T-helper 1 cell (primary cell): ENCODE results near the gene GABBR2.

Source experiments
- DNase-seq, 5 donors: peaks; one replicate each; pipeline ENCODE4 v3.0.0-alpha.2; 2012 to 2020

GABBR2 gene

GRCh38 chr9:98625728-98626127 lies 83.0 kb downstream of the GABBR2 start:
- DNase-seq, result no peak

DNA sequence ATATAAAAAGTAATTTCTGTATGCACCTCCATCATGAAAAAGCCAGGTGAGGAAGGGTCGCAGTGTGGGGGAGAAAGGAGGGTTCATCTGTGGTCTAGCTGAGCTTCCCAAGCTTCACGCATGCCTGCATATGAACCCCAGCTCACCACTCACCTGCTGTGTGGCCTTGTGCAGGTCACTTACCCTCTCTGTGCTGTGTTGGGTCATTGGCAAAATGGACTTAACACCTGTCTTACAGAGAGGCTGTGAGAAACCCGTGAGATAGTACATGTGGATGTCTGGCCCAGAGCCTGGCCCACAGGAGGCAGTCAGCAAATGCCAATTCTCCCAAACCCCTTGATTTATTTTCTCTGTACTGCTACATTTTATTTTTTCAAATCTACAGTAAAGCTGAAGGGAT lies 88.9 kb downstream of the GABBR2 start:
- DNase-seq, result no peak

- DNase-seq, result no peak
These were observed 93.1 kb downstream of the GABBR2 start for GRCh38 chr9:98615633-98616032.

DNA sequence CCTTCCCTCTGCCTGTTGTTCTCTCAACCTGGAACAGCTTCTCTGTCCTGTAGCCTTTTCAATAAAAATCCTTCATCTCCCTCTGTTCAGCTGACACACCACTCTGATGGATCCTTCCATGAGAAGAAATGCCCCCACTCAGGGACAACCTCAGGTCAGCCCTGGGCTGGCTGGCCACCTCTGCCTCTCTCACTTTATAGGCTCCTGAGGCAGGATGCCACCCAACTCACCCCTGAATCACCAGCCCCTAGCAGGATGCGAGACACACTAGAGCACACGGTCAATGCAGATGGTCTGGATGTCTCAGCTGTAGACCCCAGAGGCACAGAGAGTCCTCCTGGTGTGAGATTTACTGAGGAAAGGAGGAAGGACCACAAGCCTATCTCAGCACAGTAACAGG lies 93.8 kb downstream of the GABBR2 start:
- no peak for DNase-seq

DNA sequence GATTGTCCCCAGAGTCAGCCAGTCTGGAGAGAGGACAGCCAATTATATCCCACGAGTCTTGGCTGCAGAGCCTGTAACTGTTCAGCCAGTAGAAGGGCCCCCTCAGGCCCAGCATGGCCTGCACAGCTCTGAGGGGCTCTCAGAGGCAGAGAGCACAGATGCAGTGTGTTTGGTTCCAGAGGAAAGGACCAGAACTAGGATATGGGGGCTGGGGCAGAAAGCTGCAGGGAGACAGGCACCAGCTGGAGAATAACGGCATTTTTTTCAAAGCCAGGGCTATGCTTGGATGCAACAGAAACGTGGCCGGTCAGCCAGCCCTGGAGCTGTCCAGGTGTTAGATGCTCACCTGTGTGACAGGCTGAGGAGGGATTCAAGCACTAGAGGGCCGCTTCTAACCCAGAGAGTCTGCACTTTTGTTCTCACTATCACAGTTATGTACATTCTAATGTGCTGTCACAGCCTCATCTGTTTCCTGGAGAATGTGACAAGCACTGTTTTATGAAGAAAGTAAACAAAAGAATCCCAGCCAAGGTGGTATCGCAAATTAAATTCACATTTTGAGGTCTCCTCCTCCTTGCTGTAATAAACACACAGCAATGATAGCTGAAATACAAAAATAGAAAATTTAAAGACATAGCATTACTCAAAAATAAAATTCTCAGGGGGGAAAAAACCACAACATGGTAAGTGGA lies 96.5 kb downstream of the GABBR2 start:
- DNase-seq, result no peak

GRCh38 chr9:98611319-98611718 lies 97.4 kb downstream of the GABBR2 start:
- DNase-seq, result no peak

- DNase-seq, result no peak
These were observed 98.0 kb downstream of the GABBR2 start for GRCh38 chr9:98610711-98611110.

DNA sequence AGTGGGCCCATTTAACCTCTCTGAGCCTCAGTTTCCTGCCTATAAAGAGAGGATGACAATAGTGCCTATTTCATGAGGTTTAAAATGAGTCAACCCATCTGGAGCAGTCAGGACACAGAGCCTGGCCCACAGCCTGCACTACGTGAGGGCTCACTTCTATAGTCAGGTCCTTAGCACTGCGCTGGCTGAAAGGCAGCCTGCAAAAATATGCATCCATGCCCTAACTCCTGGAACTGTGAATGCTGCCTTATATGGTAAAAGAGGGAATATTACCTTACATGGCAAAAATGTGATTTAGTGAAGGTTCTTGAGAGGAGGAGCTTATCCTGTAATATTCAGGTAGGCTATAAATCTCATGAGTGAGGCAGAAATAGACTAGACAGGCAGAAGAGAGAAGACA lies 98.5 kb downstream of the GABBR2 start:
- DNase-seq, result no peak

GRCh38 chr9:98609646-98610045 lies 99.1 kb downstream of the GABBR2 start:
- DNase-seq, result no peak

GRCh38 chr9:98607787-98608186 lies 100.9 kb downstream of the GABBR2 start:
- DNase-seq, result no peak

GRCh38 chr9:98607152-98607551 lies 101.6 kb downstream of the GABBR2 start:
- DNase-seq, result no peak

DNA sequence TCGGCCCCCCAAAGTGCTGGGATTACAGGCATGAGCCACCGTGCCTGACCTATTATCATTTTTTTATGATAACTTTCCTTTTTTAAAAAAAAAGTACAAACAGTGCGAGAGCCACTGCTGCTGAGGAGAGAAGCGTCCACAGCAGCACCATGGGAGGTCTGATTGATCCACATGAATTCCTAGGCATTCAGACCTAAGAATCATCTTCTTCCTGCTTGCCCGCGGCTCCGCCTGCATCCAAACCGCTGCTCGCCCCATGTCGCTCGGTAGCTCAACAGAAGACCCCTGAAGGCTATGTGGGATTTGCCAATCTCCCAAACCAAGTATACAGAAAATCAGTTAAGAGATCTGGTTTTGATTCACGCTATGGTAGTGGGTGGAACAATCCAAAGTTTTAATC lies 102.0 kb downstream of the GABBR2 start:
- DNase-seq, result no peak

GRCh38 chr9:98605116-98605515 lies 103.6 kb downstream of the GABBR2 start:
- DNase-seq, result no peak

- no peak for DNase-seq
These were observed 104.8 kb downstream of the GABBR2 start for GRCh38 chr9:98603821-98604383.

GRCh38 chr9:98602839-98603500 lies 105.8 kb downstream of the GABBR2 start:
- DNase-seq, result no peak

- no peak for DNase-seq
These were observed 108.1 kb downstream of the GABBR2 start for GRCh38 chr9:98600631-98601030.

DNA sequence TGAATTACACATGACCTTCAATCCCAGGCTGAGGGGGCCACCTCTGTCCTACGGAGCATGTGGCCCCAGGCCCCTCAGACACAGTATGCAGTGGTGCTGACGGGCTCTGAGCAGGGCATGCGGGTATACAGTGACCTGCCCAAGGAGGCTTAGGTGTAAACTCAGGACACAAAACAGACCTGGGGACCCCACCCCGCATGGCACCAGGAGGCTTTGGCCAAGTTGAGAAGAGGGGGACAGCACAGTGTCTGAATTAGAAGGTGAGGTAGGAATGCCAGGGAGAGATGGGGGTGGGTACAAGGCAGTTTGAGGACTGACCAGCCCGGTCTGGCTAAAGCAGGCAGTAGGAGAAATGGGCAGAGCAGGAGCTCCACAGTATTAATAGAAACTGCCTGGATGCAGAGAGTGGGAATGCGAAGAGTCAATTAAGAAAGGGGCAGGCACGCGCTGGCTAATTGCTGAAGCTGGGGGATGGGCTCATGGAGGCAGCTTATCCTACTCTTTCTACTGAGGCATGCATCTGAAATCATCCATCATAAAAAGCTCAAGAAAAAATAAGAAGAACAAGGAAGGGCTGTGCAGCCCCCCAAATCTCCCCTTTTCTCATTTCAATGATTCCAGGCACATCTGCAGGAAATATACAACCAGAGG lies 109.0 kb downstream of the GABBR2 start:
- DNase-seq, result no peak

- no peak for DNase-seq
These were observed 109.9 kb downstream of the GABBR2 start for GRCh38 chr9:98598861-98599260.

GRCh38 chr9:98597236-98597771 lies 111.4 kb downstream of the GABBR2 start:
- no peak for DNase-seq

- no peak for DNase-seq
These were observed 112.2 kb downstream of the GABBR2 start for GRCh38 chr9:98596486-98596885.

- no peak for DNase-seq
These were observed 114.1 kb downstream of the GABBR2 start for GRCh38 chr9:98594546-98595160.

- no peak for DNase-seq
These were observed 115.1 kb downstream of the GABBR2 start for GRCh38 chr9:98593354-98594253.
